H1 (cell line): ENCODE measurements around the gene CAPZB.

Experiments
- POLR2A ChIP-seq, 2 experiments: IDR thresholded peaks; 1 replicate in 1 of 2; 2 replicates in 1 of 2; pipeline ENCODE4 v1.6.1; 2011; ENCODE audit warnings: low read depth in 2 of 2, low read length in 2 of 2, mild to moderate bottlenecking in 2 of 2; ENCODE audit errors: control extremely low read depth in 1 of 2
- TF ChIP-seq, protein P1 (sequence below), 3 experiments: IDR thresholded peaks; 1 replicate in 2 of 3; 2 replicates in 1 of 3; pipeline versions ENCODE4 v1.5.1 to v1.6.1; 2011; ENCODE audit warnings: low read length in 3 of 3, mild to moderate bottlenecking in 3 of 3, inconsistent platforms in 2 of 3, low read depth in 1 of 3, moderate library complexity in 1 of 3; ENCODE audit not compliant: insufficient read depth in 1 of 3; ENCODE audit errors: control extremely low read depth in 1 of 3

- TF ChIP-seq, protein P1, sequence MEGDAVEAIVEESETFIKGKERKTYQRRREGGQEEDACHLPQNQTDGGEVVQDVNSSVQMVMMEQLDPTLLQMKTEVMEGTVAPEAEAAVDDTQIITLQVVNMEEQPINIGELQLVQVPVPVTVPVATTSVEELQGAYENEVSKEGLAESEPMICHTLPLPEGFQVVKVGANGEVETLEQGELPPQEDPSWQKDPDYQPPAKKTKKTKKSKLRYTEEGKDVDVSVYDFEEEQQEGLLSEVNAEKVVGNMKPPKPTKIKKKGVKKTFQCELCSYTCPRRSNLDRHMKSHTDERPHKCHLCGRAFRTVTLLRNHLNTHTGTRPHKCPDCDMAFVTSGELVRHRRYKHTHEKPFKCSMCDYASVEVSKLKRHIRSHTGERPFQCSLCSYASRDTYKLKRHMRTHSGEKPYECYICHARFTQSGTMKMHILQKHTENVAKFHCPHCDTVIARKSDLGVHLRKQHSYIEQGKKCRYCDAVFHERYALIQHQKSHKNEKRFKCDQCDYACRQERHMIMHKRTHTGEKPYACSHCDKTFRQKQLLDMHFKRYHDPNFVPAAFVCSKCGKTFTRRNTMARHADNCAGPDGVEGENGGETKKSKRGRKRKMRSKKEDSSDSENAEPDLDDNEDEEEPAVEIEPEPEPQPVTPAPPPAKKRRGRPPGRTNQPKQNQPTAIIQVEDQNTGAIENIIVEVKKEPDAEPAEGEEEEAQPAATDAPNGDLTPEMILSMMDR (IDR thresholded peaks at IDR 0.05; ENCODE audit: control extremely low read depth in 1 of 3, insufficient read depth in 1 of 3, low read depth in 1 of 3, low read length in 3 of 3): no peak
- TF ChIP-seq POLR2A (IDR thresholded peaks at IDR 0.05; ENCODE audit: control extremely low read depth in 1 of 2, low read depth in 2 of 2, low read length in 2 of 2): no peak
These were observed 83.8 kb downstream of the CAPZB start for GRCh38 chr1:19401535-19401889.
